HCT116 (cell line): ENCODE data around the gene KRTAP6-3. TPM values are rescaled to one million over a fixed set of nuclear protein-coding genes. Genes with fewer than 3 reads are reported as not detected.

ENCODE experiments used
- ATAC-seq: fragments of 200-7000 bp; cut with Tn5 transposase; 2 replicates; pipeline ENCODE4 v1.9.1; 2020; ENCODE audit warnings: mild to moderate bottlenecking, moderate library complexity
- BruUV-seq: library from RNA; stranded (reverse); fragments of 400-500 nt; replicated peaks from 2 replicates; lab custom pipeline; 2021; lab: Mats Ljungman, UMichigan
- CTCF ChIA-PET: fragments of 300-600 bp; sonication (Branson Sonifier 250); formaldehyde crosslinking; loops from one replicate; lab custom pipeline; 2021; ENCODE audit warnings: antibody characterized with exemption; lab: Charles Lee
- POLR2A ChIA-PET: fragments of 300-600, 350-600 bp; sonication (Branson Sonifier 250); formaldehyde crosslinking; loops from one replicate; lab custom pipeline; 2021; ENCODE audit warnings: antibody characterized with exemption; lab: Charles Lee
- RAD21 ChIA-PET, 2 experiments: fragments of 300-600 bp; sonication (Branson Sonifier 250); formaldehyde crosslinking; loops; one replicate each; lab custom pipeline; 2023; ENCODE audit warnings: low total read pairs in 2 of 2; ENCODE audit not compliant: uncharacterized antibody in 2 of 2, unreplicated experiment in 2 of 2, low non-redundant PET in 1 of 2; lab: Charles Lee
- DNase-seq: peaks from one replicate; pipeline ENCODE4 v3.0.0-alpha.2; 2010; ENCODE audit warnings: low read depth, low spot score
- H2AFZ ChIP-seq: fragments of 200-600 bp; shearing (Covaris generic), sonication (generic); 2 replicates; pipeline ENCODE4 v1.6.1; 2017; ENCODE audit warnings: low read depth, mixed run types, mixed read lengths, antibody characterized with exemption, low read length; ENCODE audit not compliant: poor library complexity, severe bottlenecking
- H3K27ac ChIP-seq: 2 replicates; pipeline ENCODE4 v1.5.1; 2012; ENCODE audit warnings: low read depth, low read length
- H3K27me3 ChIP-seq: fragments of 200-600 bp; sonication (generic); 2 replicates; pipeline ENCODE4 v1.6.1; 2016; ENCODE audit warnings: mixed run types, low read length, mixed read lengths; ENCODE audit not compliant: insufficient read depth
- H3K36me3 ChIP-seq, 2 experiments: fragments of 200-500 bp in 1 of 2; fragments of 200-600 bp in 1 of 2; sonication (Bioruptor generic) in 1 of 2; sonication (generic) in 1 of 2; 2 replicates each; pipeline versions ENCODE4 v1.5.1 to v1.6.1; 2014 to 2016; ENCODE audit warnings: low read length in 2 of 2, inconsistent platforms in 1 of 2, mixed read lengths in 1 of 2, mixed run types in 1 of 2; ENCODE audit not compliant: insufficient read depth in 2 of 2, control insufficient read depth in 1 of 2
- H3K4me1 ChIP-seq, 2 experiments: fragments of 200-600 bp in 1 of 2; sonication (generic) in 1 of 2; 2 replicates each; pipeline versions ENCODE4 v1.5.1 to v1.6.1; 2012 to 2017; ENCODE audit warnings: low read length in 2 of 2, inconsistent platforms in 1 of 2, mild to moderate bottlenecking in 1 of 2, mixed read lengths in 1 of 2, mixed run types in 1 of 2, moderate library complexity in 1 of 2; ENCODE audit not compliant: insufficient read depth in 2 of 2, control insufficient read depth in 1 of 2
- H3K4me2 ChIP-seq: fragments of 200-600 bp; sonication (generic); 2 replicates; pipeline ENCODE4 v1.6.1; 2017; ENCODE audit warnings: mixed run types, low read length, mixed read lengths
- H3K4me3 ChIP-seq, 2 experiments: fragments of 200-600 bp in 1 of 2; sonication (generic) in 1 of 2; replicated peaks in 1 of 2; 2 replicates each; pipeline ENCODE4 v1.5.1; 2011 to 2016; ENCODE audit warnings: low read length in 2 of 2, control low read depth in 1 of 2, low read depth in 1 of 2, mild to moderate bottlenecking in 1 of 2, mixed read lengths in 1 of 2, mixed run types in 1 of 2
- H3K79me2 ChIP-seq: fragments of 200-600 bp; sonication (generic); 2 replicates; pipeline ENCODE4 v1.6.1; 2017; ENCODE audit warnings: mild to moderate bottlenecking, mixed run types, low read length, moderate library complexity, mixed read lengths; ENCODE audit not compliant: insufficient read depth
- H3K9ac ChIP-seq: fragments of 200-600 bp; sonication (generic); 2 replicates; pipeline ENCODE4 v1.6.1; 2016; ENCODE audit warnings: low read length, mixed read lengths
- H3K9me2 ChIP-seq: fragments of 200-600 bp; sonication (generic), shearing (Covaris generic); 2 replicates; pipeline ENCODE4 v1.6.1; 2017; ENCODE audit warnings: mixed run types, mild to moderate bottlenecking, moderate library complexity; ENCODE audit not compliant: insufficient read depth
- H3K9me3 ChIP-seq, 2 experiments: fragments of 200-500 bp in 1 of 2; fragments of 200-600 bp in 1 of 2; sonication (Bioruptor generic) in 1 of 2; sonication (generic) in 1 of 2; 2 replicates each; pipeline ENCODE4 v1.6.1; 2014 to 2017; ENCODE audit warnings: low read length in 2 of 2, mixed read lengths in 2 of 2, inconsistent platforms in 1 of 2, low read depth in 1 of 2, mild to moderate bottlenecking in 1 of 2, mixed run types in 1 of 2, moderate library complexity in 1 of 2; ENCODE audit not compliant: control insufficient read depth in 1 of 2, insufficient read depth in 1 of 2
- H4K20me1 ChIP-seq: fragments of 200-600 bp; sonication (generic), shearing (Covaris generic); 2 replicates; pipeline ENCODE4 v1.6.1; 2017; ENCODE audit warnings: mixed run types, mild to moderate bottlenecking, moderate library complexity; ENCODE audit not compliant: insufficient read depth
- CEBPB ChIP-seq: IDR thresholded peaks from 2 replicates; pipeline ENCODE4 v1.6.1; 2012; ENCODE audit warnings: low read depth
- EGR1 ChIP-seq: IDR thresholded peaks from 2 replicates; pipeline ENCODE4 v1.6.1; 2012; ENCODE audit warnings: low read depth
- EZH2 ChIP-seq: fragments of 200-600 bp; sonication (generic); IDR thresholded peaks from 2 replicates; pipeline ENCODE4 v1.6.1; 2017; ENCODE audit warnings: antibody characterized with exemption, mixed run types
- EZH2phosphoT487 ChIP-seq: fragments of 200-600 bp; IDR thresholded peaks from 2 replicates; pipeline ENCODE4 v1.6.1; 2018; ENCODE audit warnings: antibody characterized with exemption, borderline replicate concordance
- JUND ChIP-seq: IDR thresholded peaks from 2 replicates; pipeline ENCODE4 v1.6.1; 2012
- RAD21 ChIP-seq: IDR thresholded peaks from 2 replicates; pipeline ENCODE4 v1.6.1; 2012; ENCODE audit warnings: low read depth, mild to moderate bottlenecking
- SP1 ChIP-seq: IDR thresholded peaks from 2 replicates; pipeline ENCODE4 v1.6.1; 2012; ENCODE audit warnings: low read depth
- SRF ChIP-seq: IDR thresholded peaks from 2 replicates; pipeline ENCODE4 v1.6.1; 2012; ENCODE audit warnings: low read depth
- TCF7L2 ChIP-seq: IDR thresholded peaks from 2 replicates; pipeline ENCODE4 v1.7.0; 2011; ENCODE audit warnings: borderline replicate concordance, inconsistent platforms; ENCODE audit not compliant: insufficient read depth, insufficient read length; ENCODE audit errors: extremely low read depth
- ZFX ChIP-seq: fragments of 450-650 bp; IDR thresholded peaks from 2 replicates; pipeline ENCODE4 v1.6.1; 2017
- intact Hi-C: fragments of 100-400 bp; cut with micrococcal nuclease; formaldehyde crosslinking; loops from 2 replicates; pipeline ENCODE4 v1.10.0; 2022
- total RNA-seq: library from RNA; stranded (reverse); gene quantifications from one replicate; pipeline ENCODE4 v1.2.1, GENCODE V29; 2021; ENCODE audit not compliant: unreplicated experiment
- TF ChIP-seq, protein P1 (sequence below): IDR thresholded peaks from 2 replicates; pipeline ENCODE4 v1.6.1; 2012
- TF ChIP-seq, protein P2 (sequence below): IDR thresholded peaks from 2 replicates; pipeline ENCODE4 v1.6.1; 2012; ENCODE audit warnings: low read depth
- TF ChIP-seq, protein P3 (sequence below), 3 experiments: fragments of 200-600 bp in 1 of 3; sonication (generic) in 1 of 3; IDR thresholded peaks in 2 of 3; conservative IDR thresholded peaks in 1 of 3; 2 replicates each; pipeline ENCODE4 v1.5.1; 2012 to 2017; ENCODE audit warnings: low read depth in 2 of 3, low read length in 2 of 3, antibody characterized with exemption in 1 of 3, borderline replicate concordance in 1 of 3, control low read depth in 1 of 3, mild to moderate bottlenecking in 1 of 3, mixed read lengths in 1 of 3, mixed run types in 1 of 3, moderate library complexity in 1 of 3; ENCODE audit not compliant: insufficient read depth in 1 of 3

KRTAP6-3 gene
- total RNA-seq, 1 experiment from 2014 or later = not detected

DNA sequence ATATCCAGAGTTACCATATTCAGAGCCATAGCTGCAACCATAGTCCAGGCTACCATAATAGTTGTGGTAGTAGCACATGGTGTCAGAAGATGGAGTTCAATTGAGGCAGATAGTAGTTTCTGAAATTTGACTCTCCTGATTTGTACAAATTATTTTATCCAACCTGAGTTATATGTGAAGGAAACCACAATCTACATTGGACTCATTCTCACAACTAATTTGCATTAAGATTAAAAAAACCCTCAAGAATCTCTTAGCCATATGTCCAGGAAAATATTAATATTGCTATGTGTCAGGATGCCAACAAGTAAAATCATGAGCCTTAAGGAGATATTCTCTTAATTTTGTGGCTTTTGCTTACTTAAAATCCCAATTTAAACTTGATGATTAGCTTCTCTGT lies 1.9 kb upstream of the KRTAP6-3 start, which contains the start of gene KRTAP22-2:
KRTAP22-2 (minus strand) TSS at position 101 of the 400 bp plus-strand sequence.
- Histone ChIP-seq H3K27me3 (no peaks in the 10 kb centered on the region), H3K36me3 (no peaks in the 10 kb centered on the region), H3K4me3 (no peak within 1 kb of the TSS), H3K79me2 (no peaks in the 10 kb centered on the region), H3K4me1 (no peaks in the 10 kb centered on the region), H3K9me2 (no peaks in the 10 kb centered on the region), H3K9ac (no peak within 1 kb of the TSS), H4K20me1 (no peaks in the 10 kb centered on the region; the same call in 1 of the 2 replicates), H3K9me3 (peaks cover 6 to 17% of the 10 kb centered on the region in 2 experiments; a peak in 2 of 4 replicates), H2AFZ (no peak within 1 kb of the TSS), H3K27ac (no peak within 1 kb of the TSS), H3K4me2 (no peak within 1 kb of the TSS)
- TF ChIP-seq SRF (no peak), EGR1 (no peak), ZFX (no peak), JUND (no peak), RAD21 (no peak), SP1 (no peak), EZH2 (no peak), CEBPB (no peak), EZH2phosphoT487 (no peak), TCF7L2 (no peak)
- TF ChIP-seq, protein P1, sequence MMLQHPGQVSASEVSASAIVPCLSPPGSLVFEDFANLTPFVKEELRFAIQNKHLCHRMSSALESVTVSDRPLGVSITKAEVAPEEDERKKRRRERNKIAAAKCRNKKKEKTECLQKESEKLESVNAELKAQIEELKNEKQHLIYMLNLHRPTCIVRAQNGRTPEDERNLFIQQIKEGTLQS = no peak
- TF ChIP-seq, protein P2, sequence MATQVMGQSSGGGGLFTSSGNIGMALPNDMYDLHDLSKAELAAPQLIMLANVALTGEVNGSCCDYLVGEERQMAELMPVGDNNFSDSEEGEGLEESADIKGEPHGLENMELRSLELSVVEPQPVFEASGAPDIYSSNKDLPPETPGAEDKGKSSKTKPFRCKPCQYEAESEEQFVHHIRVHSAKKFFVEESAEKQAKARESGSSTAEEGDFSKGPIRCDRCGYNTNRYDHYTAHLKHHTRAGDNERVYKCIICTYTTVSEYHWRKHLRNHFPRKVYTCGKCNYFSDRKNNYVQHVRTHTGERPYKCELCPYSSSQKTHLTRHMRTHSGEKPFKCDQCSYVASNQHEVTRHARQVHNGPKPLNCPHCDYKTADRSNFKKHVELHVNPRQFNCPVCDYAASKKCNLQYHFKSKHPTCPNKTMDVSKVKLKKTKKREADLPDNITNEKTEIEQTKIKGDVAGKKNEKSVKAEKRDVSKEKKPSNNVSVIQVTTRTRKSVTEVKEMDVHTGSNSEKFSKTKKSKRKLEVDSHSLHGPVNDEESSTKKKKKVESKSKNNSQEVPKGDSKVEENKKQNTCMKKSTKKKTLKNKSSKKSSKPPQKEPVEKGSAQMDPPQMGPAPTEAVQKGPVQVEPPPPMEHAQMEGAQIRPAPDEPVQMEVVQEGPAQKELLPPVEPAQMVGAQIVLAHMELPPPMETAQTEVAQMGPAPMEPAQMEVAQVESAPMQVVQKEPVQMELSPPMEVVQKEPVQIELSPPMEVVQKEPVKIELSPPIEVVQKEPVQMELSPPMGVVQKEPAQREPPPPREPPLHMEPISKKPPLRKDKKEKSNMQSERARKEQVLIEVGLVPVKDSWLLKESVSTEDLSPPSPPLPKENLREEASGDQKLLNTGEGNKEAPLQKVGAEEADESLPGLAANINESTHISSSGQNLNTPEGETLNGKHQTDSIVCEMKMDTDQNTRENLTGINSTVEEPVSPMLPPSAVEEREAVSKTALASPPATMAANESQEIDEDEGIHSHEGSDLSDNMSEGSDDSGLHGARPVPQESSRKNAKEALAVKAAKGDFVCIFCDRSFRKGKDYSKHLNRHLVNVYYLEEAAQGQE = no peak
- TF ChIP-seq, protein P3, sequence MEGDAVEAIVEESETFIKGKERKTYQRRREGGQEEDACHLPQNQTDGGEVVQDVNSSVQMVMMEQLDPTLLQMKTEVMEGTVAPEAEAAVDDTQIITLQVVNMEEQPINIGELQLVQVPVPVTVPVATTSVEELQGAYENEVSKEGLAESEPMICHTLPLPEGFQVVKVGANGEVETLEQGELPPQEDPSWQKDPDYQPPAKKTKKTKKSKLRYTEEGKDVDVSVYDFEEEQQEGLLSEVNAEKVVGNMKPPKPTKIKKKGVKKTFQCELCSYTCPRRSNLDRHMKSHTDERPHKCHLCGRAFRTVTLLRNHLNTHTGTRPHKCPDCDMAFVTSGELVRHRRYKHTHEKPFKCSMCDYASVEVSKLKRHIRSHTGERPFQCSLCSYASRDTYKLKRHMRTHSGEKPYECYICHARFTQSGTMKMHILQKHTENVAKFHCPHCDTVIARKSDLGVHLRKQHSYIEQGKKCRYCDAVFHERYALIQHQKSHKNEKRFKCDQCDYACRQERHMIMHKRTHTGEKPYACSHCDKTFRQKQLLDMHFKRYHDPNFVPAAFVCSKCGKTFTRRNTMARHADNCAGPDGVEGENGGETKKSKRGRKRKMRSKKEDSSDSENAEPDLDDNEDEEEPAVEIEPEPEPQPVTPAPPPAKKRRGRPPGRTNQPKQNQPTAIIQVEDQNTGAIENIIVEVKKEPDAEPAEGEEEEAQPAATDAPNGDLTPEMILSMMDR (IDR thresholded peaks at IDR 0.05 in 2 of 3, conservative IDR thresholded peaks at IDR 0.05 in 1 of 3; ENCODE audit: borderline replicate concordance in 1 of 3, insufficient read depth in 1 of 3, low read depth in 2 of 3, low read length in 2 of 3) = no peak
- ChIA-PET POLR2A (no interaction called here), RAD21 (no interaction called here), CTCF (no interaction called here)
- intact Hi-C loops = no loop called here
- ATAC-seq = no peak
- BruUV-seq = no TSS peak
- DNase-seq = no peak
